DND-41 (cell line): Measurements from ENCODE around the gene ATP6V0D1.

ENCODE experiments used
- ATAC-seq: fragments of 200-7000 bp; cut with Tn5 transposase; 3 replicates; pipeline ENCODE4 v1.9.1; 2021; ENCODE audit warnings: low read depth; ENCODE audit not compliant: insufficient read depth
- DNase-seq: peaks from one replicate; pipeline ENCODE4 v3.0.0-alpha.2; 2020
- H2AFZ ChIP-seq: 2 replicates; pipeline ENCODE4 v1.6.0; 2012; ENCODE audit warnings: low read depth, low read length
- H3K27ac ChIP-seq: 2 replicates; pipeline ENCODE4 v1.5.1; 2012; ENCODE audit warnings: low read length, inconsistent platforms
- H3K27me3 ChIP-seq: fragments of 200-600 bp; sonication (generic); 2 replicates; pipeline ENCODE4 v1.6.0; 2012; ENCODE audit warnings: low read length, mild to moderate bottlenecking, inconsistent platforms; ENCODE audit not compliant: insufficient read depth, poor library complexity
- H3K36me3 ChIP-seq: 2 replicates; pipeline ENCODE4 v1.5.1; 2012; ENCODE audit warnings: low read length, inconsistent platforms; ENCODE audit not compliant: insufficient read depth
- H3K4me1 ChIP-seq: 2 replicates; pipeline ENCODE4 v1.5.1; 2012; ENCODE audit warnings: mild to moderate bottlenecking, low read length; ENCODE audit not compliant: insufficient read depth
- H3K4me2 ChIP-seq: 2 replicates; pipeline ENCODE4 v1.6.0; 2012; ENCODE audit warnings: mild to moderate bottlenecking, moderate library complexity, low read length, inconsistent platforms; ENCODE audit not compliant: insufficient read depth
- H3K4me3 ChIP-seq, 2 experiments: fragments of 200-600 bp in 1 of 2; shearing (Covaris generic) in 1 of 2; 2 replicates each; pipeline ENCODE4 v1.5.1; 2012 to 2016; ENCODE audit warnings: inconsistent platforms in 2 of 2, low read length in 2 of 2, mild to moderate bottlenecking in 2 of 2, low read depth in 1 of 2, moderate library complexity in 1 of 2
- H3K79me2 ChIP-seq: 2 replicates; pipeline ENCODE4 v1.6.0; 2012; ENCODE audit warnings: low read length, inconsistent platforms; ENCODE audit not compliant: insufficient read depth
- H3K9ac ChIP-seq: 2 replicates; pipeline ENCODE4 v1.6.0; 2012; ENCODE audit warnings: low read depth, mild to moderate bottlenecking, inconsistent platforms, low read length, moderate library complexity
- H3K9me3 ChIP-seq: 2 replicates; pipeline ENCODE4 v1.5.1; 2012; ENCODE audit warnings: low read length, moderate library complexity, mild to moderate bottlenecking, inconsistent platforms; ENCODE audit not compliant: insufficient read depth, severe bottlenecking
- H4K20me1 ChIP-seq: 2 replicates; pipeline ENCODE4 v1.6.0; 2012; ENCODE audit warnings: low read length; ENCODE audit not compliant: insufficient read depth
- CTCF ChIP-seq: IDR thresholded peaks from 2 replicates; pipeline ENCODE4 v1.5.1; 2012; ENCODE audit warnings: borderline replicate concordance, low read length, moderate library complexity, mild to moderate bottlenecking; ENCODE audit not compliant: poor library complexity, severe bottlenecking; ENCODE audit errors: extremely low read depth
- EZH2 ChIP-seq: IDR thresholded peaks from 3 replicates; pipeline ENCODE4 v1.6.1; 2012; ENCODE audit warnings: borderline replicate concordance, low read depth, mild to moderate bottlenecking, moderate library complexity, low read length, inconsistent platforms; ENCODE audit not compliant: severe bottlenecking

Gene ATP6V0D1

GRCh38 chr16:67451704-67452435 lies 29.1 kb downstream of the ATP6V0D1 start:
- Histone ChIP-seq H2AFZ (no peak overlapping the region), H3K9ac (no peak overlapping the region), H3K27ac (no peak overlapping the region), H3K4me1 (no peaks in the 10 kb centered on the region), H3K27me3 (no peaks in the 10 kb centered on the region), H3K4me3 (no peak overlapping the region), H3K79me2 (0 out of 2 replicates have a peak, but pooled peaks cover under 1% of the 10 kb centered on the region), H3K36me3 (peaks cover 29% of the 10 kb centered on the region), H3K4me2 (no peak overlapping the region), H4K20me1 (peaks cover 24% of the 10 kb centered on the region), H3K9me3 (no peaks in the 10 kb centered on the region)
- DNase-seq (no peak), ATAC-seq (no peak)
- TF ChIP-seq EZH2, result no peak
- TF ChIP-seq CTCF, result no peak

- Histone ChIP-seq H2AFZ (no peak overlapping the region), H3K79me2 (no peaks in the 10 kb centered on the region), H3K9me3 (no peaks in the 10 kb centered on the region), H3K27ac (no peak overlapping the region), H3K4me2 (no peak overlapping the region), H3K9ac (no peak overlapping the region), H3K36me3 (peaks cover 29% of the 10 kb centered on the region), H3K27me3 (no peaks in the 10 kb centered on the region), H4K20me1 (peaks cover 21% of the 10 kb centered on the region), H3K4me3 (no peak overlapping the region), H3K4me1 (no peaks in the 10 kb centered on the region)
- ATAC-seq (no peak), DNase-seq (no peak)
- no peak for TF ChIP-seq CTCF
- TF ChIP-seq EZH2, result no peak
Measured at GRCh38 chr16:67451061-67451703, 29.8 kb downstream of the ATP6V0D1 start.

GRCh38 chr16:67449739-67450138 lies 31.2 kb downstream of the ATP6V0D1 start:
- no peak for DNase-seq
- Histone ChIP-seq H3K36me3 (peaks cover 32% of the 10 kb centered on the region), H4K20me1 (peaks cover 21% of the 10 kb centered on the region), H3K27me3 (no peaks in the 10 kb centered on the region), H3K4me1 (no peaks in the 10 kb centered on the region), H3K9ac (no peak overlapping the region), H3K9me3 (no peaks in the 10 kb centered on the region), H3K4me2 (no peak overlapping the region), H3K4me3 (no peak overlapping the region), H3K79me2 (no peaks in the 10 kb centered on the region), H3K27ac (no peak overlapping the region), H2AFZ (no peak overlapping the region)
- no peak for TF ChIP-seq CTCF
- no peak for TF ChIP-seq EZH2
- ATAC-seq, result no peak
